Epithelial cell of proximal tubule (primary cell): ENCODE measurements around the gene CREB1. TPM values are rescaled to one million over a fixed set of nuclear protein-coding genes. Genes with fewer than 3 reads are reported as not detected.
A peak's percentile ranks its signal among the peaks of the same experiment; 100 is the strongest.

Experiments used
- DNase-seq: peaks from one replicate; pipeline ENCODE4 v3.0.0-alpha.2; 2011; ENCODE audit warnings: low read depth
- H3K4me3 ChIP-seq: 2 replicates; pipeline ENCODE4 v1.5.1; 2011; ENCODE audit warnings: low read depth, mild to moderate bottlenecking, low read length
- total RNA-seq: library from RNA; depleted of rRNA; stranded (reverse); fragments of >200 nt; gene quantifications from 2 replicates; pipeline ENCODE4 v1.2.3, GENCODE V29; 2015
- TF ChIP-seq, protein P1 (sequence below): conservative IDR thresholded peaks from 2 replicates; pipeline ENCODE4 v1.5.1; 2012; ENCODE audit warnings: low read depth, mild to moderate bottlenecking, low read length

CREB1 gene
- total RNA-seq, 1 donor from 2014 or later = 28.1 TPM

DNA sequence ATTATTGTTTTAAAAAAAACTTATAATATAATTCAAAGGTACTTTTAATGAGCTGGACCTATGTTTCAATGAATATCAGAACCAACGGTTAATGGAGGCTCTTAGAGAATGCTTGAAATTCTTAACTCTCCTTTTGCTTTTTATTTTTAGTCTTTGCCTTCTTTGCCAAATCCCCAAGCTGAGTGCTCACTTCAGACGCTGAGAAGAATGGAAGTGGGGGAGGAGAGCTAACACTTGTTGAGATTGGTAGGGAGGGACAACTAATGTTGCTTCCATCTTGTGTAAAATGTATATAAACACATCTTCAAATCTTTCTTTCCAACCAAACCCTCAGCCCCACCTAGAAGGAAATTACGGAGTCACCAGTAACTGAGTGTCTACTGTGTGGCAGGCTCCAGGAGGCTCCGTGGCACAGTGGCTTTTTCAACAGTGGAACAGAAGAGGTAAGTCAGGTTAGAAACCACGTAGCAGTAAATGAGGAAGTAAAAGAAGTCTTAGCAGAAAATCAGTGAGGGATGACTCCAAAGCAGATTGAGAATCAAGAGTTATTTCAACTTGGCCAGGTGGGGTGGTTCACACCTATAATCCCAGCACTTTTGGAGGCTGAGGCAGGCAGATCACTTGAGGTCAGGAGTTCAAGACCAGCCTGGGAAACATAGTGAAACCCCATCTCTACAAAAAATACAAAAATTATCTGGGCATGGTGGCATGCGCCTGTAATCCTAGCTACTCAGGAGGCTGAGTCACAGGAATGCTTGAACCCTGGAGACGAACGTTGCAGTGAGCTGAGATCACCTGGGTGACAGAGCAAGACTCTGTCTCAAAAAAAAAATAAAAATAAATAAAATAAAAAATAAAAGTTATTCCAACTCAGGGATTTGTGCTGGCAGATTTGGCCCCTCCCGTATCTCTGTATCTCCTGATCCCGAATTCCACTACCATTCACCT lies 45.0 kb upstream of the CREB1 start:
- DNase-seq = no peak
- H3K4me3 ChIP-seq = no peak overlapping the region
- TF ChIP-seq, protein P1, sequence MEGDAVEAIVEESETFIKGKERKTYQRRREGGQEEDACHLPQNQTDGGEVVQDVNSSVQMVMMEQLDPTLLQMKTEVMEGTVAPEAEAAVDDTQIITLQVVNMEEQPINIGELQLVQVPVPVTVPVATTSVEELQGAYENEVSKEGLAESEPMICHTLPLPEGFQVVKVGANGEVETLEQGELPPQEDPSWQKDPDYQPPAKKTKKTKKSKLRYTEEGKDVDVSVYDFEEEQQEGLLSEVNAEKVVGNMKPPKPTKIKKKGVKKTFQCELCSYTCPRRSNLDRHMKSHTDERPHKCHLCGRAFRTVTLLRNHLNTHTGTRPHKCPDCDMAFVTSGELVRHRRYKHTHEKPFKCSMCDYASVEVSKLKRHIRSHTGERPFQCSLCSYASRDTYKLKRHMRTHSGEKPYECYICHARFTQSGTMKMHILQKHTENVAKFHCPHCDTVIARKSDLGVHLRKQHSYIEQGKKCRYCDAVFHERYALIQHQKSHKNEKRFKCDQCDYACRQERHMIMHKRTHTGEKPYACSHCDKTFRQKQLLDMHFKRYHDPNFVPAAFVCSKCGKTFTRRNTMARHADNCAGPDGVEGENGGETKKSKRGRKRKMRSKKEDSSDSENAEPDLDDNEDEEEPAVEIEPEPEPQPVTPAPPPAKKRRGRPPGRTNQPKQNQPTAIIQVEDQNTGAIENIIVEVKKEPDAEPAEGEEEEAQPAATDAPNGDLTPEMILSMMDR = no peak

DNA sequence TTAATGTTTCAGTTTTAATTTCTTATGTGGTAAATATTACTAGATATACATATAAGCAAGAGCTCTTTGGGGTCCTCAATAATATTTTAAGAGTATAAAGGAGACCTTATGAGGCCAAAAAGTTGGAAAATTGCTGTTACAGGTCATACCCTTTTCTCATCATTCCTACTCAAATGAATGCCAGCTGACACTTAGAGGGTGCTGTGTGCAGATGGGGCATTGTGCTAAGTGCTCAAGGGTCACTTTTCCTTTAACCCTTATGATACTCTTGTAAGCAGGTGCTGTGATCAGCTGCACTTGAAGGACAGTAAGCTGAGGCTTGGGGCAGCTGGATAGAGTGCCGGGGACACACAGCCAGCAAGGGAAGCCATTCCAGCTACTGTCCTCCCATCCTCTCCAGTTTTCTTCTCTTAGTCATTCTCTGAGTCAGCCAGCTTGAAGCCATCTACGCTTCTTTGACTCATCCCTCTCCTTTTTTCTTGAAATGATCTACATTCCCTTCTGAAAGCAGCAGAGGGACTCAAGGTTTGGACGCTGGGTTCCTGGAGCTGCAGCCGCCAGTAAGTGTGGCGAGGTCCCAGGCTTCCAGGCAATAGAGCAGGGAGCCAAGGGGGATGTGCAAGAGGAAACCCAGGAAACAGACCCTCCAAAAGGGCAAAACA lies 42.0 kb upstream of the CREB1 start:
- DNase-seq = peak; percentile 61
- TF ChIP-seq, protein P1 = peak; percentile 35
- no peak overlapping the region for H3K4me3 ChIP-seq

DNA sequence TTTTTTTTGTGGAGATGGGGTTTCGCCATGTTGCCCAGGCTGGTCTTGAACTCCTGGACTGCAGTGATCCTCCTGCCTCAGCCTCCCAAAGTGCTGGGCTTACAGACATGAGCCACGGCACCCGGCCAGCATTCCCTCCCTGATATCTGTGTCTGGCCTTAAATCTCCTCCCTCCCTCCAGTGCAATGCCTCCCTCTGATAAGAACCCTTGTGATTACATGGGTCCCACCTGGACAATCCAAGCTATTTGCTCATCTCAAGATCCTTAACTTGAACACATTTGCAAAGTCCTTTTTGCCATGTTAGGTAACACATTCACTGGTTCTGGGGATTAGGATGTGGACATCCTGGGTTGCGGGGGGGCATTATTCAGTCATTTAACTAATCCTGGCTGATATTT lies 40.5 kb upstream of the CREB1 start:
- H3K4me3 ChIP-seq = no peak overlapping the region
- TF ChIP-seq, protein P1 = no peak
- DNase-seq = no peak

DNA sequence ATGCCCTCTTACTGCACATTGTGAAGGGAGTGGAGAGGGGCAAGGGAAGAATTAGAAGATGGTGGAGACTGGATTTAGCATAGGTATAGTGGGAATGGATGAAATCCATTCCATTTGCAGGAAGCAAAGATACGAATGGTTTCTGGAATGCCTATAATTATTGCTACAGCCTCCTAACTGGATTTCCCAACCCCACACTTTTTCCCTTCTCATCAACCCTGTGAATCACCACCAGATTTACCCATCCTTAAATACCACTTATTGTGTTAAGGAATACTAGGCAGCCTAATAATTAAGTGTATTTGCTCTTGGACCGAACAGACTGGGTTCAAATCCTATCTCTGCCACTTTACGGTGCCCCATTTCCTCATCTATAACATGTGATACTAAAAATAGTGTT lies 39.3 kb upstream of the CREB1 start:
- no peak for DNase-seq
- no peak overlapping the region for H3K4me3 ChIP-seq
- TF ChIP-seq, protein P1 = no peak

DNA sequence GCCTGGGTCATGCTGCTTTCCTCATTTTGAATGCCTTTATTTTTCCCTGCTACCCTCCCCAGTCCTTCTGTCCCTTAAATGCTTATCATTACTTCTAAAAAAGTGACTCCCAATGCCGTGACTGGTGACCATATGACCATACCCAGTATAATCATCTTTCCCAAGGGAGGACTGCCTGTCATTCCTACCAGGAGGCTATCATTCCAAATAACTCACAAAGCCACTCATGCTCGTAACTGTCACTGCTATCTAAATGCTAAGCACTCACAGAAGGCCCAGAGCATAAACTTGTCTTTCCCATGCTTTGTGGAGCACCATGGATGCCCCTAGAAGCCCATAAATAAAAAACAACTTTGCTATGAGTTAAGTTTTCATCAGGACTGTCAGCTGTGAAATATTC lies 38.7 kb upstream of the CREB1 start:
- TF ChIP-seq, protein P1 = no peak
- no peak overlapping the region for H3K4me3 ChIP-seq
- no peak for DNase-seq

DNA sequence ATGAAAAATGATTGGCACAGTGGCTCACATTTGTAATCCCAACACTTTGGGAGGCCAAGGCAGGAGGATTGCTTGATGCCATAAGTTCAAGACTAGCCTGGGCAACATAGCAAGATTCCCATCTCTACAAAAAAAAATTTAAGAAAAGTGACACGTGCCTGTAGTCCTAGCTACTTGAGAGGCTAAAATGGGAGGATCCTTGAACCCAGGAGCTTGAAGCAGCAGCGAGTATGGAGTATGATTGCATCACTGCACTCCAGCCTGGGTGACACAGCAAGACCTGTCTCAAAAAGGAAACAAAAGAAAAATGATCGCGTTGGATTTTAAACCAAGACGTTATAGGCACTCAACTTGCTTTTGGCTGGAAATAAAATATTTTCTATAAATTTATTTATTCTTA lies 37.8 kb upstream of the CREB1 start:
- TF ChIP-seq, protein P1 = no peak
- no peak overlapping the region for H3K4me3 ChIP-seq
- DNase-seq = no peak
